Thymus (tissue), 11 donors: ENCODE results near the gene GPR68. TPM values are rescaled to one million over a fixed set of nuclear protein-coding genes. Genes with fewer than 3 reads are reported as not detected.
"Not testable (repeated sequence)": the region's sequence is repeated elsewhere in the genome, so short reads cannot be mapped to it uniquely, and the experiment has no call there.

Source experiments
- DNase-seq, 9 donors: peaks; one replicate each; pipeline ENCODE4 v3.0.0-alpha.2; 2013; ENCODE audit warnings: low spot score in 9 of 9, low read depth in 6 of 9, missing footprints in 1 of 9
- H3K27ac ChIP-seq, 2 donors: one replicate each; pipeline ENCODE4 v1.5.1; 2013; ENCODE audit warnings: control low read depth in 1 of 2, low read depth in 1 of 2, low read length in 1 of 2, mild to moderate bottlenecking in 1 of 2, moderate library complexity in 1 of 2
- H3K27me3 ChIP-seq, 2 donors: one replicate each; pipeline ENCODE4 v1.5.1; 2013; ENCODE audit warnings: low read length in 1 of 2; ENCODE audit not compliant: control insufficient read depth in 2 of 2, insufficient read depth in 1 of 2
- H3K36me3 ChIP-seq, 2 donors: one replicate each; pipeline ENCODE4 v1.5.1; 2013; ENCODE audit warnings: low read length in 1 of 2, mild to moderate bottlenecking in 1 of 2, moderate library complexity in 1 of 2; ENCODE audit not compliant: control insufficient read depth in 2 of 2, insufficient read depth in 2 of 2
- H3K4me1 ChIP-seq, 2 donors: one replicate each; pipeline ENCODE4 v1.5.1; 2013; ENCODE audit warnings: low read length in 2 of 2; ENCODE audit not compliant: control insufficient read depth in 2 of 2, insufficient read depth in 2 of 2
- H3K4me3 ChIP-seq, 2 donors: one replicate each; pipeline ENCODE4 v1.5.1; 2013; ENCODE audit warnings: low read length in 2 of 2, control low read depth in 1 of 2, mild to moderate bottlenecking in 1 of 2
- H3K9me3 ChIP-seq, 2 donors: one replicate each; pipeline ENCODE4 v1.5.1; 2013; ENCODE audit warnings: low read length in 1 of 2, mild to moderate bottlenecking in 1 of 2; ENCODE audit not compliant: control insufficient read depth in 2 of 2, insufficient read depth in 1 of 2
- WGBS: extraction: QIAGEN DNeasy Blood & Tissue Kit; methylation state at CpG from one replicate; pipeline ENCODE4 v1.1.7; 2013; 5-methylcytosine and 5-hydroxymethylcytosine counted together
- polyA plus RNA-seq: library from polyadenylated mRNA; stranded (reverse); fragments of 200-250 nt; gene quantifications from one replicate; pipeline ENCODE4 v1.2.3, GENCODE V29; 2013
- total RNA-seq: library from RNA; stranded (reverse); fragments of 120-200 nt; gene quantifications from one replicate; pipeline ENCODE4 v1.2.4, GENCODE V29; 2013
- donor health status: healthy.

The GPR68 gene
- total and polyA plus RNA-seq, 2 donors = 1.4 to 3.6 TPM

- no peaks in the 10 kb centered on the region for H3K27me3 ChIP-seq
- no peak overlapping the region for H3K27ac ChIP-seq
- no peak for DNase-seq
- peaks cover 21 to 52% of the 10 kb centered on the region in 2 donors for H3K36me3 ChIP-seq
- H3K4me1 ChIP-seq = peaks cover 0 to 9% of the 10 kb centered on the region in 2 donors
- H3K4me3 ChIP-seq = no peak overlapping the region
- no peaks in the 10 kb centered on the region for H3K9me3 ChIP-seq
- WGBS = 78% methylated on average over 15 of the region's 15 CpGs
These were observed 42.1 kb downstream of the GPR68 start for GRCh38 chr14:91202234-91202974.

- H3K36me3 ChIP-seq = peaks cover 31 to 57% of the 10 kb centered on the region in 2 donors
- H3K27ac ChIP-seq, H3K4me1 ChIP-seq, H3K4me3 ChIP-seq, DNase-seq, H3K9me3 ChIP-seq, H3K27me3 ChIP-seq: not testable (repeated sequence)
- WGBS = 98% methylated on average over 6 of the region's 6 CpGs
These were observed 43.7 kb downstream of the GPR68 start for GRCh38 chr14:91200802-91201201.

- H3K36me3 ChIP-seq = peaks cover 29 to 47% of the 10 kb centered on the region in 2 donors
These were observed 46.9 kb downstream of the GPR68 start for GRCh38 chr14:91197631-91198030.

GRCh38 chr14:91195881-91196280 lies 48.6 kb downstream of the GPR68 start:
- H3K27me3 ChIP-seq = no peaks in the 10 kb centered on the region
- WGBS = 99% methylated on average over 10 of the region's 10 CpGs
- no peak overlapping the region for H3K27ac ChIP-seq
- DNase-seq = no peak
- no peak overlapping the region for H3K4me3 ChIP-seq
- peaks cover 0 to 1% of the 10 kb centered on the region in 2 donors for H3K9me3 ChIP-seq
- H3K4me1 ChIP-seq = peaks cover 3 to 11% of the 10 kb centered on the region in 2 donors
- H3K36me3 ChIP-seq = peaks cover 32 to 44% of the 10 kb centered on the region in 2 donors

More at GRCh38 chr14:91197631-91198030, 46.9 kb downstream of the GPR68 start:
- no peak for DNase-seq
- H3K27ac ChIP-seq = no peak overlapping the region
- H3K4me3 ChIP-seq = no peak overlapping the region
- H3K9me3 ChIP-seq = peaks cover 0 to 1% of the 10 kb centered on the region in 2 donors
- peaks cover 3 to 18% of the 10 kb centered on the region in 2 donors for H3K4me1 ChIP-seq
- no peaks in the 10 kb centered on the region for H3K27me3 ChIP-seq

DNA sequence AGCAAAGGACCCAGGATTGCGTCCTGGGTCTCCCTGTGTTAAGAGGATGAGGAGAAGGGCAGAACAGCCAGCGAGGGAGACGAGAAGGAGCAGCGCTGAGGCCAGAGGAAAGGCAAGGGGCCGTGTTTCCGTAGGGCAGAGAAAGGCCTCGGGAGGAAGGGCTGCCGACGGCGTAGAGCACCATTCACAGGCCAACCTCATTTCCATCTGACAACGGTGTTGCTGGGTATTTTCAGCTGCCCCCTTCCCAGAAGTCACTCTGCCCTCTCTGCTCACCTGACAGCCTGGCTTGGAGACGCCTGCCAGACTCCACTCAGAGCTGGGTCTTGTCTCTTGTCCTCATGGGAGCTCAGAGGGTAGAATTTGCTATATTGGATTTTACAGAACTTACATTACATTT lies 51.4 kb downstream of the GPR68 start:
- peaks cover 0 to 1% of the 10 kb centered on the region in 2 donors for H3K9me3 ChIP-seq
- peaks cover 43 to 50% of the 10 kb centered on the region in 2 donors for H3K36me3 ChIP-seq
- no peak for DNase-seq
- no peak overlapping the region for H3K4me3 ChIP-seq
- no peak overlapping the region for H3K27ac ChIP-seq
- no peaks in the 10 kb centered on the region for H3K27me3 ChIP-seq
- H3K4me1 ChIP-seq = peaks cover 3 to 11% of the 10 kb centered on the region in 2 donors
- WGBS = 93% methylated on average over 12 of the region's 12 CpGs

DNA sequence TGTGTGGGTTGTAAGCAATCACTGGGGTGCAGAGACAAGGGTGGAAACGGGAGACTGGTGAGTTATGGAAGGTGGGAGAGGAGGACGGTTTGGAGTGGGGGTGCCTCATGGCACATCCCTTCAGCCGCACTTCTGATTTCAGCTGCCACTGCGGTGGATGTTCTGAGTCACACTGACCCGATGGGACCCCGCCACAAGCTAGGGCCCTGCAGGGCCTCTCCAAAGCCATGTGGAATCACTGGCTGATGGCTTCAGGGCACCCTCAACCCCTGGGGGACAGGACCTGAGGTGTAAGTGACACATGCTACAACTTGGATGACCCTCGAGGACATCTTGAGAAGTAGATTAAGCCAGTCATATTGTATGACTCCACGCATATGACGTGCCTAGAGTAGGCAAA lies 53.7 kb downstream of the GPR68 start:
- H3K9me3 ChIP-seq = peaks cover 0 to 1% of the 10 kb centered on the region in 2 donors
- WGBS = 97% methylated on average over 9 of the region's 9 CpGs
- H3K4me1 ChIP-seq = peaks cover 3 to 11% of the 10 kb centered on the region in 2 donors
- no peak overlapping the region for H3K27ac ChIP-seq
- no peak for DNase-seq
- no peak overlapping the region for H3K4me3 ChIP-seq
- H3K36me3 ChIP-seq = peaks cover 37 to 52% of the 10 kb centered on the region in 2 donors
- H3K27me3 ChIP-seq = no peaks in the 10 kb centered on the region

DNA sequence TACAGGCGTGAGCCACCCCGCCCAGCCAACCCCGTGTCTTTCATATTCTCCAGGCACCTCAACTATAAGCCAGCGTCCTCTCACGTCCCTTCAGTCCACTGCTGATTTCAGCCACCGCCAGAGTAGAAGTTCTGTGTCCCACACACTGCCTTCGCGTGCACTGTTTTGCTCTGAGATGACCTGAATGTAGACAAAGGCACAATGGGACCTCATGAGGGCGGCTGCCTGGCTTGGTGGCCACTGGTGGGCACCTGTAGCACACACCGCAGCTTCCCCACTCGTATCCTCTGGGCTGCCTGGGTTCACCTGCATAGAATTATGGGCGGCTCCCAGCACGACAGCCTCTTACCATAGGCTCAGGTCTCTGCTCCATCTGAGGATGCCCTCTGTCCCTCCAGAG lies 57.2 kb downstream of the GPR68 start:
- DNase-seq = no peak
- H3K27ac ChIP-seq = no peak overlapping the region
- H3K4me3 ChIP-seq = no peak overlapping the region
- WGBS = 98% methylated on average over 13 of the region's 13 CpGs
- H3K4me1 ChIP-seq = no peaks in the 10 kb centered on the region
- no peaks in the 10 kb centered on the region for H3K9me3 ChIP-seq
- peaks cover 44 to 61% of the 10 kb centered on the region in 2 donors for H3K36me3 ChIP-seq
- no peaks in the 10 kb centered on the region for H3K27me3 ChIP-seq

GRCh38 chr14:91186515-91187066 lies 57.9 kb downstream of the GPR68 start:
- over 99% methylated on average over 4 of the region's 4 CpGs for WGBS
- H3K9me3 ChIP-seq = no peaks in the 10 kb centered on the region
- peaks cover 48 to 61% of the 10 kb centered on the region in 2 donors for H3K36me3 ChIP-seq
- no peak overlapping the region for H3K4me3 ChIP-seq
- H3K27ac ChIP-seq = no peak overlapping the region
- no peak for DNase-seq
- H3K4me1 ChIP-seq = no peaks in the 10 kb centered on the region
- H3K27me3 ChIP-seq = no peaks in the 10 kb centered on the region

GRCh38 chr14:91185721-91186120 lies 58.8 kb downstream of the GPR68 start:
- H3K9me3 ChIP-seq = no peaks in the 10 kb centered on the region
- no peak for DNase-seq
- 100% methylated on average over 1 of the region's 1 CpG for WGBS
- no peak overlapping the region for H3K4me3 ChIP-seq
- H3K36me3 ChIP-seq = peaks cover 43 to 60% of the 10 kb centered on the region in 2 donors
- no peaks in the 10 kb centered on the region for H3K27me3 ChIP-seq
- no peaks in the 10 kb centered on the region for H3K4me1 ChIP-seq
- no peak overlapping the region for H3K27ac ChIP-seq
